HepG2 (cell line): ENCODE results near the gene ARID5B. TPM values are rescaled to one million over a fixed set of nuclear protein-coding genes. Genes with fewer than 3 reads are reported as not detected.

Source experiments
- ATAC-seq: fragments of 200-7000 bp; cut with Tn5 transposase; 3 replicates; pipeline ENCODE4 v1.9.1; 2020; ENCODE audit warnings: mild to moderate bottlenecking, moderate library complexity
- BruUV-seq: library from RNA; stranded (reverse); fragments of 400-500 nt; replicated peaks from 2 replicates; lab custom pipeline; 2021; lab: Mats Ljungman, UMichigan
- CTCF ChIA-PET: fragments of 300-600 bp; formaldehyde crosslinking; extraction: SDS; loops from one replicate; lab custom pipeline; 2021; ENCODE audit warnings: low total read pairs, inconsistent platforms, low intra/inter-chr PET ratio; lab: Yijun Ruan, JAX
- POLR2A ChIA-PET: fragments of 350-600 bp; sonication (Branson Sonifier 250); formaldehyde crosslinking; loops from one replicate; lab custom pipeline; 2020; ENCODE audit warnings: antibody characterized with exemption, inconsistent platforms; lab: Yijun Ruan, JAX
- DNase-seq: peaks from one replicate; pipeline ENCODE4 v3.0.0-alpha.2; 2015; ENCODE audit warnings: low spot score
- FAIRE-seq: peaks from 3 replicates; lab custom pipeline; 2011; peaks lifted over from hg19 to GRCh38; lab: Jason Lieb, UNC
- H2AFZ ChIP-seq: one replicate; pipeline ENCODE4 v1.6.1; 2011; ENCODE audit warnings: low read length, inconsistent platforms
- H3K27ac ChIP-seq: fragments of 300-600 bp; 3 replicates; pipeline ENCODE4 v1.8.0; 2011; ENCODE audit warnings: mixed run types, mild to moderate bottlenecking, mixed read lengths, low read length, inconsistent platforms; ENCODE audit not compliant: insufficient read depth; ENCODE audit errors: extremely low read length
- H3K27me3 ChIP-seq, 2 experiments: fragments of 200-600 bp in 1 of 2; 2 replicates in 1 of 2; 3 replicates in 1 of 2; pipeline versions ENCODE4 v1.6.0 to v1.8.0; 2011; ENCODE audit warnings: low read length in 2 of 2, mild to moderate bottlenecking in 2 of 2, moderate library complexity in 2 of 2, inconsistent platforms in 1 of 2; ENCODE audit not compliant: insufficient read depth in 2 of 2, control insufficient read depth in 1 of 2
- H3K36me3 ChIP-seq, 2 experiments: fragments of 200-600 bp in 1 of 2; replicated peaks in 1 of 2; 2 replicates in 1 of 2; 3 replicates in 1 of 2; pipeline versions ENCODE4 v1.5.1 to v1.8.0; 2011; ENCODE audit warnings: low read length in 2 of 2, inconsistent platforms in 1 of 2; ENCODE audit not compliant: insufficient read depth in 2 of 2, control insufficient read depth in 1 of 2
- H3K4me1 ChIP-seq: 2 replicates; pipeline ENCODE4 v1.5.1; 2012; ENCODE audit warnings: low read length, inconsistent platforms; ENCODE audit not compliant: insufficient read depth
- H3K4me2 ChIP-seq: 2 replicates; pipeline ENCODE4 v1.6.0; 2011; ENCODE audit warnings: low read depth, low read length, inconsistent platforms
- H3K4me3 ChIP-seq, 3 experiments: fragments of 200-600 bp in 1 of 3; sonication (generic), shearing (Covaris generic) in 1 of 3; replicated peaks in 1 of 3; 2 replicates each; pipeline ENCODE4 v1.5.1; 2011 to 2016; ENCODE audit warnings: low read length in 3 of 3, inconsistent platforms in 2 of 3, low read depth in 2 of 3, mild to moderate bottlenecking in 2 of 3, control low read depth in 1 of 3, mixed read lengths in 1 of 3; ENCODE audit not compliant: insufficient read depth in 1 of 3
- H3K79me2 ChIP-seq: one replicate; pipeline ENCODE4 v1.6.1; 2011; ENCODE audit warnings: low read length, inconsistent platforms; ENCODE audit not compliant: insufficient read depth
- H3K9ac ChIP-seq: 2 replicates; pipeline ENCODE4 v1.6.0; 2011; ENCODE audit warnings: mild to moderate bottlenecking, low read depth, low read length, inconsistent platforms; ENCODE audit not compliant: insufficient read depth
- H3K9me3 ChIP-seq: 2 replicates; pipeline ENCODE4 v1.5.1; 2012; ENCODE audit warnings: mild to moderate bottlenecking, low read length
- H4K20me1 ChIP-seq: 2 replicates; pipeline ENCODE4 v1.6.0; 2011; ENCODE audit warnings: inconsistent platforms, mild to moderate bottlenecking, low read length, moderate library complexity; ENCODE audit not compliant: insufficient read depth
- ATF7-NPFF ChIP-seq: sonication (generic); formaldehyde crosslinking; IDR thresholded peaks from 2 replicates; pipeline ENCODE4 v1.8.1; 2023; ENCODE audit warnings: mild to moderate bottlenecking, low read depth, missing genetic modification reagents, moderate library complexity
- FOXC1 ChIP-seq: sonication (generic); formaldehyde crosslinking; IDR thresholded peaks from 2 replicates; pipeline ENCODE4 v1.8.0; 2022; ENCODE audit warnings: mild to moderate bottlenecking, missing genetic modification reagents, borderline replicate concordance
- JDP2 ChIP-seq: sonication (generic); formaldehyde crosslinking; IDR thresholded peaks from 2 replicates; pipeline ENCODE4 v1.8.1; 2022; ENCODE audit warnings: missing genetic modification reagents, borderline replicate concordance
- KAT7 ChIP-seq: IDR thresholded peaks from 2 replicates; pipeline ENCODE4 v1.6.1; 2018; ENCODE audit warnings: borderline replicate concordance, missing compliant biosample characterization
- NFE2L1 ChIP-seq: sonication (generic); formaldehyde crosslinking; IDR thresholded peaks from 2 replicates; pipeline ENCODE4 v1.4.0; 2020; ENCODE audit warnings: missing genetic modification reagents, mild to moderate bottlenecking, borderline replicate concordance
- SMARCE1 ChIP-seq: fragments of 450-650 bp; IDR thresholded peaks from 2 replicates; pipeline ENCODE4 v1.6.1; 2017; ENCODE audit warnings: borderline replicate concordance
- TMF1 ChIP-seq: sonication (generic); formaldehyde crosslinking; IDR thresholded peaks from 2 replicates; pipeline ENCODE4 v1.8.1; 2022; ENCODE audit warnings: low read depth, missing genetic modification reagents
- ZBTB42 ChIP-seq: sonication (generic); formaldehyde crosslinking; IDR thresholded peaks from 2 replicates; pipeline ENCODE4 v1.5.0; 2020; ENCODE audit warnings: mild to moderate bottlenecking, missing genetic modification reagents
- ZFP41 ChIP-seq: sonication (generic); formaldehyde crosslinking; IDR thresholded peaks from 2 replicates; pipeline ENCODE4 v1.4.0; 2020; ENCODE audit warnings: mild to moderate bottlenecking, missing genetic modification reagents, borderline replicate concordance
- ZFP62 ChIP-seq: sonication (generic); formaldehyde crosslinking; IDR thresholded peaks from 2 replicates; pipeline ENCODE4 v1.4.0; 2020; ENCODE audit warnings: missing genetic modification reagents
- ZNF235 ChIP-seq: sonication (generic); formaldehyde crosslinking; IDR thresholded peaks from 2 replicates; pipeline ENCODE4 v1.8.1; 2023; ENCODE audit warnings: mild to moderate bottlenecking, missing genetic modification reagents, borderline replicate concordance
- ZNF501 ChIP-seq: sonication (generic); formaldehyde crosslinking; IDR thresholded peaks from 2 replicates; pipeline ENCODE4 v1.5.1; 2020; ENCODE audit warnings: mild to moderate bottlenecking, moderate library complexity, missing genetic modification reagents
- ZNF737 ChIP-seq: sonication (generic); formaldehyde crosslinking; IDR thresholded peaks from 2 replicates; pipeline ENCODE4 v1.5.0; 2020; ENCODE audit warnings: missing genetic modification reagents, mild to moderate bottlenecking, borderline replicate concordance
- in situ Hi-C: cut with HindIII; loops from 2 replicates; pipeline ENCODE4 v1.10.0; 2017; ENCODE audit warnings: low pct_unique_long_range_greater_than_20kb; ENCODE audit not compliant: extremely low pct_ligation_motif_present
- intact Hi-C: fragments of 100-400 bp; cut with micrococcal nuclease; formaldehyde crosslinking; loops from one replicate; pipeline ENCODE4 v1.10.0; 2022; ENCODE audit not compliant: unreplicated experiment
- polyA plus RNA-seq, 8 experiments: library from polyadenylated mRNA; depleted of rRNA in 3 of 8; stranded (reverse) in 7 of 8; unstranded in 1 of 8; fragments of >200 nt; fragmentation: Illumina TruSeq in 4 of 8; extraction: Trizol in 4 of 8; gene quantifications; 2 replicates each; pipeline versions ENCODE4 v1.2.1 to v1.2.3, GENCODE V29; 2011 to 2016; ENCODE audit warnings: low read depth in 4 of 8, missing spikeins in 1 of 8, mixed read lengths in 1 of 8; ENCODE audit not compliant: insufficient read depth in 1 of 8
- total RNA-seq, 5 experiments: library from RNA; depleted of rRNA; stranded (reverse); fragments of >200 nt; fragmentation: Illumina TruSeq; extraction: Trizol; gene quantifications; 2 replicates each; pipeline ENCODE4 v1.2.3, GENCODE V29; 2016; ENCODE audit warnings: low read depth in 1 of 5
- TF ChIP-seq, protein P1 (sequence below): sonication (generic); formaldehyde crosslinking; IDR thresholded peaks from 2 replicates; pipeline ENCODE4 v1.5.0; 2020; ENCODE audit warnings: mild to moderate bottlenecking, missing genetic modification reagents
- TF ChIP-seq, protein P2 (sequence below): sonication (generic); formaldehyde crosslinking; IDR thresholded peaks from 2 replicates; pipeline ENCODE4 v1.5.0; 2020; ENCODE audit warnings: missing genetic modification reagents, mild to moderate bottlenecking, borderline replicate concordance
- TF ChIP-seq, protein P3 (sequence below): sonication (generic); formaldehyde crosslinking; conservative IDR thresholded peaks from 2 replicates; pipeline ENCODE4 v1.4.0; 2020; ENCODE audit warnings: missing genetic modification reagents

Gene ARID5B
- total and polyA plus RNA-seq, 2 of the 13 experiments (the other 11 are each of a cell fraction or from before 2014, with no cell fraction given), result 6.2 to 21.1 TPM

DNA sequence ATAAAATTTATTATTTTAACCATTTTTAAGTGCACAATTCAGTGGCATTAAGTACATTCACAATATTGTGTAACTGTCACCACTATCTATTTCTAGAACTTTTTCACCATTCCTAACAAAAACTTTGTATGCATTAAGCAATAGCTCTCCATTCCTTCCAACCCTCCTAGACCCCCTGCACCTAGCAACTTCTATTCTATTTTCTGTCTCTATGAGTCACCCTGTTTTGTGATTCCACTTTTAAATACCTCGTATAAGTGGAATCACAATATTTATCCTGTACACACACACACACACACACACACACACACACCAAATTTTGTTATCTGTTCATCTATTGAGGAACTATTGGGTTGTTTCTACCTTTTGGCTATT lies 89.2 kb downstream of the ARID5B start (continued):
- TF ChIP-seq NFE2L1 (CRISPR knock-in tag), result no peak
- TF ChIP-seq ZNF737, result no peak
- TF ChIP-seq TMF1, result no peak
- TF ChIP-seq, all 625 proteins: peak for 0

DNA sequence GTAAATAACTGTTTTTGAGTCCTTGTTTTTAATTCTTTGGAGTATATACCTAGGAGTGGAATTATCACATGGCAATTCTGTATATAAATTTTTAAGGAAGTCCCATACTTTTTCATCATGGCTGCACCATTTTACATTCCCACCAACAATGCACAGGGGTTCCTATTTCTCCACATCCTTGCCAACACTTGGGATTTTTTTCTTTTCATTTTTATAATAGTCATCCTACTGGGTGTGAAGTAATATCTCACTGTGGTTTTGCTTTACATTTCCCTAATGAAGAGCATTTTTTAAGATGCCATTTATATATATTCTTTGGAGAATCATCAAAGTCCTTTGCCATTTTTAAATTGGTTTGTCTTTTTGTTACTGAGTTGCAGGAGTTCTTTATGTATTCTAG lies 89.7 kb downstream of the ARID5B start:
- Histone ChIP-seq H3K27me3 (no peaks in the 10 kb centered on the region), H3K79me2 (no peaks in the 10 kb centered on the region), H3K9ac (no peak overlapping the region), H3K36me3 (peaks cover 0 to 2% of the 10 kb centered on the region in 2 experiments; a peak in 2 of 5 replicates), H3K4me3 (no peak overlapping the region), H3K4me1 (peaks cover 25% of the 10 kb centered on the region), H3K4me2 (no peak overlapping the region), H3K9me3 (no peaks in the 10 kb centered on the region), H4K20me1 (no peaks in the 10 kb centered on the region), H2AFZ (no peak overlapping the region), H3K27ac (no peak overlapping the region)
- no peak for ATAC-seq
- ChIA-PET CTCF (no interaction called here), POLR2A (no interaction called here)
- DNase-seq, result no peak
- in situ Hi-C loops (no loop called here), intact Hi-C loops (no loop called here)
- BruUV-seq, result no TSS peak
- FAIRE-seq, result no peak
- TF ChIP-seq KAT7 (no peak), ZFP62 (no peak), ZFP41 (CRISPR knock-in tag) (no peak), SMARCE1 (no peak), ATF7-NPFF (no peak), ZNF501 (CRISPR knock-in tag) (no peak), ZBTB42 (CRISPR knock-in tag) (no peak), FOXC1 (no peak), JDP2 (CRISPR knock-in tag) (no peak), ZNF235 (CRISPR knock-in tag) (no peak)
- TF ChIP-seq, protein P1, sequence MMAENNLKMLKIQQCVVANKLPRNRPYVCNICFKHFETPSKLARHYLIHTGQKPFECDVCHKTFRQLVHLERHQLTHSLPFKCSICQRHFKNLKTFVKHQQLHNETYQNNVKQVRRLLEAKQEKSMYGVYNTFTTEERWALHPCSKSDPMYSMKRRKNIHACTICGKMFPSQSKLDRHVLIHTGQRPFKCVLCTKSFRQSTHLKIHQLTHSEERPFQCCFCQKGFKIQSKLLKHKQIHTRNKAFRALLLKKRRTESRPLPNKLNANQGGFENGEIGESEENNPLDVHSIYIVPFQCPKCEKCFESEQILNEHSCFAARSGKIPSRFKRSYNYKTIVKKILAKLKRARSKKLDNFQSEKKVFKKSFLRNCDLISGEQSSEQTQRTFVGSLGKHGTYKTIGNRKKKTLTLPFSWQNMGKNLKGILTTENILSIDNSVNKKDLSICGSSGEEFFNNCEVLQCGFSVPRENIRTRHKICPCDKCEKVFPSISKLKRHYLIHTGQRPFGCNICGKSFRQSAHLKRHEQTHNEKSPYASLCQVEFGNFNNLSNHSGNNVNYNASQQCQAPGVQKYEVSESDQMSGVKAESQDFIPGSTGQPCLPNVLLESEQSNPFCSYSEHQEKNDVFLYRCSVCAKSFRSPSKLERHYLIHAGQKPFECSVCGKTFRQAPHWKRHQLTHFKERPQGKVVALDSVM, result no peak
- TF ChIP-seq, protein P2, sequence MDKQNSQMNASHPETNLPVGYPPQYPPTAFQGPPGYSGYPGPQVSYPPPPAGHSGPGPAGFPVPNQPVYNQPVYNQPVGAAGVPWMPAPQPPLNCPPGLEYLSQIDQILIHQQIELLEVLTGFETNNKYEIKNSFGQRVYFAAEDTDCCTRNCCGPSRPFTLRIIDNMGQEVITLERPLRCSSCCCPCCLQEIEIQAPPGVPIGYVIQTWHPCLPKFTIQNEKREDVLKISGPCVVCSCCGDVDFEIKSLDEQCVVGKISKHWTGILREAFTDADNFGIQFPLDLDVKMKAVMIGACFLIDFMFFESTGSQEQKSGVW (CRISPR knock-in tag), result no peak
- TF ChIP-seq, protein P3, sequence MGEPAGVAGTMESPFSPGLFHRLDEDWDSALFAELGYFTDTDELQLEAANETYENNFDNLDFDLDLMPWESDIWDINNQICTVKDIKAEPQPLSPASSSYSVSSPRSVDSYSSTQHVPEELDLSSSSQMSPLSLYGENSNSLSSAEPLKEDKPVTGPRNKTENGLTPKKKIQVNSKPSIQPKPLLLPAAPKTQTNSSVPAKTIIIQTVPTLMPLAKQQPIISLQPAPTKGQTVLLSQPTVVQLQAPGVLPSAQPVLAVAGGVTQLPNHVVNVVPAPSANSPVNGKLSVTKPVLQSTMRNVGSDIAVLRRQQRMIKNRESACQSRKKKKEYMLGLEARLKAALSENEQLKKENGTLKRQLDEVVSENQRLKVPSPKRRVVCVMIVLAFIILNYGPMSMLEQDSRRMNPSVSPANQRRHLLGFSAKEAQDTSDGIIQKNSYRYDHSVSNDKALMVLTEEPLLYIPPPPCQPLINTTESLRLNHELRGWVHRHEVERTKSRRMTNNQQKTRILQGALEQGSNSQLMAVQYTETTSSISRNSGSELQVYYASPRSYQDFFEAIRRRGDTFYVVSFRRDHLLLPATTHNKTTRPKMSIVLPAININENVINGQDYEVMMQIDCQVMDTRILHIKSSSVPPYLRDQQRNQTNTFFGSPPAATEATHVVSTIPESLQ (CRISPR knock-in tag), result no peak
